A673 (cell line): ENCODE data around the gene LYZL6.

Source experiments
- EZH2 ChIP-seq: fragments of 200-600 bp; sonication (generic); IDR thresholded peaks from 2 replicates; pipeline ENCODE4 v1.6.1; 2017; ENCODE audit warnings: borderline replicate concordance, low read depth, mild to moderate bottlenecking, mixed read lengths, antibody characterized with exemption, low read length; ENCODE audit not compliant: poor library complexity, severe bottlenecking
- TF ChIP-seq, protein P1 (sequence below): fragments of 300-800, 200-600 bp; sonication (generic); conservative IDR thresholded peaks from 2 replicates; pipeline ENCODE4 v1.5.1; 2017; ENCODE audit warnings: low read depth, mild to moderate bottlenecking, antibody characterized with exemption, low read length, moderate library complexity, mixed read lengths

DNA sequence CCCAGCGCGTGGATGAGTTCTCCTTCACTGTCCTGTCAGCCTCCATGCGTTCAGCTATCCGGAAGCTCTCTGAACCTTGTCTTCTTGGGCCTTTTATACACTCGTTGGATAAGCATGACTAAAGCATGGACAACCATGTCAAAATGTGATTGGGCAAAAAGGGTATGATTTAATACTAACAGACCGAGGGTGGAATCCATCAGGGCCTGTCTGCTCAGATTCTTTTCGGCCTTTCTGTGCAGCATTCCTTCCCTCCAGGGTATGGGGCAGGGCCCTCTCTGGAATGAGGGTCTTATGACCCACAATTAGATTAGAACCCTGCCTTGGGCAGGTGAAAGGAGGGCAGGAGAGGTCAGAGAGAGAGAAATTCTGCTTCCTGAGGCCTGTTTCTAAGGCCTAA, 49.3 kb downstream of the LYZL6 start:
- TF ChIP-seq, protein P1, sequence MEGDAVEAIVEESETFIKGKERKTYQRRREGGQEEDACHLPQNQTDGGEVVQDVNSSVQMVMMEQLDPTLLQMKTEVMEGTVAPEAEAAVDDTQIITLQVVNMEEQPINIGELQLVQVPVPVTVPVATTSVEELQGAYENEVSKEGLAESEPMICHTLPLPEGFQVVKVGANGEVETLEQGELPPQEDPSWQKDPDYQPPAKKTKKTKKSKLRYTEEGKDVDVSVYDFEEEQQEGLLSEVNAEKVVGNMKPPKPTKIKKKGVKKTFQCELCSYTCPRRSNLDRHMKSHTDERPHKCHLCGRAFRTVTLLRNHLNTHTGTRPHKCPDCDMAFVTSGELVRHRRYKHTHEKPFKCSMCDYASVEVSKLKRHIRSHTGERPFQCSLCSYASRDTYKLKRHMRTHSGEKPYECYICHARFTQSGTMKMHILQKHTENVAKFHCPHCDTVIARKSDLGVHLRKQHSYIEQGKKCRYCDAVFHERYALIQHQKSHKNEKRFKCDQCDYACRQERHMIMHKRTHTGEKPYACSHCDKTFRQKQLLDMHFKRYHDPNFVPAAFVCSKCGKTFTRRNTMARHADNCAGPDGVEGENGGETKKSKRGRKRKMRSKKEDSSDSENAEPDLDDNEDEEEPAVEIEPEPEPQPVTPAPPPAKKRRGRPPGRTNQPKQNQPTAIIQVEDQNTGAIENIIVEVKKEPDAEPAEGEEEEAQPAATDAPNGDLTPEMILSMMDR = no peak
- no peak for TF ChIP-seq EZH2
